Measurements from ENCODE around the gene KCNC3. TPM values are rescaled to one million over a fixed set of nuclear protein-coding genes. Genes with fewer than 3 reads are reported as not detected.

Gene KCNC3
- total and polyA plus RNA-seq, 7 donors: 0.36 to 1.6 (median 0.88) TPM; not detected in 3

- peaks cover 0 to 44% (median 5%) of the 10 kb centered on the region in 3 donors for H3K27me3 ChIP-seq
- H3K36me3 ChIP-seq: no peaks in the 10 kb centered on the region
- H3K4me3 ChIP-seq: no peak overlapping the region
- 89 to 95% methylated on average over 5 of the region's 5 CpGs for WGBS, 2 donors
- no peaks in the 10 kb centered on the region for H3K4me1 ChIP-seq
- intact Hi-C loops (cut with DNase I): no loop called here
- H3K27ac ChIP-seq: no peak overlapping the region
- no peak for TF ChIP-seq EP300 (IDR thresholded peaks at IDR 0.05)
- TF ChIP-seq, protein P1, sequence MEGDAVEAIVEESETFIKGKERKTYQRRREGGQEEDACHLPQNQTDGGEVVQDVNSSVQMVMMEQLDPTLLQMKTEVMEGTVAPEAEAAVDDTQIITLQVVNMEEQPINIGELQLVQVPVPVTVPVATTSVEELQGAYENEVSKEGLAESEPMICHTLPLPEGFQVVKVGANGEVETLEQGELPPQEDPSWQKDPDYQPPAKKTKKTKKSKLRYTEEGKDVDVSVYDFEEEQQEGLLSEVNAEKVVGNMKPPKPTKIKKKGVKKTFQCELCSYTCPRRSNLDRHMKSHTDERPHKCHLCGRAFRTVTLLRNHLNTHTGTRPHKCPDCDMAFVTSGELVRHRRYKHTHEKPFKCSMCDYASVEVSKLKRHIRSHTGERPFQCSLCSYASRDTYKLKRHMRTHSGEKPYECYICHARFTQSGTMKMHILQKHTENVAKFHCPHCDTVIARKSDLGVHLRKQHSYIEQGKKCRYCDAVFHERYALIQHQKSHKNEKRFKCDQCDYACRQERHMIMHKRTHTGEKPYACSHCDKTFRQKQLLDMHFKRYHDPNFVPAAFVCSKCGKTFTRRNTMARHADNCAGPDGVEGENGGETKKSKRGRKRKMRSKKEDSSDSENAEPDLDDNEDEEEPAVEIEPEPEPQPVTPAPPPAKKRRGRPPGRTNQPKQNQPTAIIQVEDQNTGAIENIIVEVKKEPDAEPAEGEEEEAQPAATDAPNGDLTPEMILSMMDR (IDR thresholded peaks at IDR 0.05): no peak
- TF ChIP-seq POLR2AphosphoS5 (IDR thresholded peaks at IDR 0.05): no peak
- TF ChIP-seq POLR2A (IDR thresholded peaks at IDR 0.05): no peak
- peaks cover 0 to 16% (median 9%) of the 10 kb centered on the region in 4 donors for H3K9me3 ChIP-seq
- no peak for DNase-seq
Observed at GRCh38 chr19:50288954-50289353, 40.2 kb downstream of the KCNC3 start.

- TF ChIP-seq EP300 (IDR thresholded peaks at IDR 0.05) (no peak), POLR2AphosphoS5 (IDR thresholded peaks at IDR 0.05) (no peak), POLR2A (IDR thresholded peaks at IDR 0.05) (no peak)
- TF ChIP-seq, protein P1 (IDR thresholded peaks at IDR 0.05): no peak
- WGBS, 2 donors: 91 to 96% methylated on average over 2 of the region's 2 CpGs
- intact Hi-C loops (cut with DNase I): no loop called here
- no peaks in the 10 kb centered on the region for H3K4me1 ChIP-seq
- DNase-seq: no peak
- H3K9me3 ChIP-seq: peaks cover 0 to 16% (median 9%) of the 10 kb centered on the region in 4 donors
- no peaks in the 10 kb centered on the region for H3K36me3 ChIP-seq
- no peak overlapping the region for H3K27ac ChIP-seq
- peaks cover 0 to 33% (median 5%) of the 10 kb centered on the region in 3 donors for H3K27me3 ChIP-seq
- no peak overlapping the region for H3K4me3 ChIP-seq
Observed at GRCh38 chr19:50287331-50287730, 41.8 kb downstream of the KCNC3 start.

GRCh38 chr19:50286443-50286842, 42.7 kb downstream of the KCNC3 start:
- Histone ChIP-seq H3K4me3 (no peak overlapping the region), H3K9me3 (peaks cover 0 to 16% (median 9%) of the 10 kb centered on the region in 4 donors), H3K36me3 (no peaks in the 10 kb centered on the region), H3K4me1 (no peaks in the 10 kb centered on the region), H3K27ac (no peak overlapping the region), H3K27me3 (peaks cover 0 to 25% (median 0%) of the 10 kb centered on the region in 3 donors)
- TF ChIP-seq, protein P1 (IDR thresholded peaks at IDR 0.05): no peak
- TF ChIP-seq POLR2A (IDR thresholded peaks at IDR 0.05) (no peak), EP300 (IDR thresholded peaks at IDR 0.05) (no peak), POLR2AphosphoS5 (IDR thresholded peaks at IDR 0.05) (no peak)
- WGBS, 2 donors: 94 to 96% methylated on average over 18 of the region's 18 CpGs
- DNase-seq: no peak
- intact Hi-C loops (cut with DNase I): no loop called here

DNA sequence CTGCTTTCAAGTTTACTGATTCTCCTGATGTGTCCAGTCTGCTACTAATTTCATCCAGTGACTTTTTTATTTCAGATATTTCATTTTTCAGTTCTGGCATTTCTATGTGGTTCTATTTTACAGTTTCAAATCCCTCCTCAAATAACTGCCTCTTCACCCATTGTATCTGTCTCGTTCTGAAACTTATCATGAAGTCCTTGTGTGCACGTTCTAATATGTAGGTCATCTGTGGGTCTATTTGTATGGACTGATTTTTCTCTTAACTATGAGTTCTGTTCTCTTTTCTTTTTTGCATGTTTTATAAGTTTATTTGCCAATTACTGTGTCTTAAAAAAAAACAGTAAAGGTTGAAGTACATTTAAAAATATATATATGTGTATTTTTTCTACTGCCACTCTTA, 43.3 kb downstream of the KCNC3 start:
- no peak for DNase-seq
- no peak for TF ChIP-seq EP300 (IDR thresholded peaks at IDR 0.05)
- no peak for TF ChIP-seq POLR2AphosphoS5 (IDR thresholded peaks at IDR 0.05)
- TF ChIP-seq, protein P1 (IDR thresholded peaks at IDR 0.05): no peak
- TF ChIP-seq POLR2A (IDR thresholded peaks at IDR 0.05): no peak
- H3K9me3 ChIP-seq: peaks cover 0 to 16% (median 9%) of the 10 kb centered on the region in 4 donors
- H3K4me1 ChIP-seq: no peaks in the 10 kb centered on the region
- peaks cover 0 to 20% (median 0%) of the 10 kb centered on the region in 3 donors for H3K27me3 ChIP-seq
- 87 to 90% methylated on average over 2 of the region's 2 CpGs for WGBS, 2 donors
- intact Hi-C loops (cut with DNase I): no loop called here
- H3K36me3 ChIP-seq: no peaks in the 10 kb centered on the region
- no peak overlapping the region for H3K4me3 ChIP-seq
- no peak overlapping the region for H3K27ac ChIP-seq

- Histone ChIP-seq H3K9me3 (peaks cover 0 to 11% (median 5%) of the 10 kb centered on the region in 4 donors), H3K4me3 (no peak overlapping the region), H3K27me3 (peaks cover 0 to 18% (median 3%) of the 10 kb centered on the region in 3 donors), H3K4me1 (no peaks in the 10 kb centered on the region), H3K36me3 (no peaks in the 10 kb centered on the region), H3K27ac (no peak overlapping the region)
- intact Hi-C loops (cut with DNase I): no loop called here
- TF ChIP-seq POLR2AphosphoS5 (IDR thresholded peaks at IDR 0.05) (no peak), EP300 (IDR thresholded peaks at IDR 0.05) (no peak)
- 95% methylated on average over 22 of the region's 22 CpGs for WGBS, 2 donors
- no peak for DNase-seq
Observed at GRCh38 chr19:50281491-50281890, 47.7 kb downstream of the KCNC3 start.
